Body of pancreas (tissue), 4 donors: Measurements from ENCODE around the gene ATP10A.

Experiments
- POLR2A ChIP-seq, 3 donors: fragments of 450-650 bp; IDR thresholded peaks; one replicate each; pipeline ENCODE4 v1.6.1; 2016; ENCODE audit warnings: antibody characterized with exemption in 3 of 3, mild to moderate bottlenecking in 2 of 3
- TF ChIP-seq, protein P1 (sequence below), 7 experiments: fragments of 450-650 bp in 4 of 7; fragments of 200-600 bp in 3 of 7; sonication (generic) in 3 of 7; IDR thresholded peaks; one replicate each; pipeline ENCODE4 v1.5.1; 2016 to 2019; ENCODE audit warnings: antibody characterized with exemption in 7 of 7

DNA sequence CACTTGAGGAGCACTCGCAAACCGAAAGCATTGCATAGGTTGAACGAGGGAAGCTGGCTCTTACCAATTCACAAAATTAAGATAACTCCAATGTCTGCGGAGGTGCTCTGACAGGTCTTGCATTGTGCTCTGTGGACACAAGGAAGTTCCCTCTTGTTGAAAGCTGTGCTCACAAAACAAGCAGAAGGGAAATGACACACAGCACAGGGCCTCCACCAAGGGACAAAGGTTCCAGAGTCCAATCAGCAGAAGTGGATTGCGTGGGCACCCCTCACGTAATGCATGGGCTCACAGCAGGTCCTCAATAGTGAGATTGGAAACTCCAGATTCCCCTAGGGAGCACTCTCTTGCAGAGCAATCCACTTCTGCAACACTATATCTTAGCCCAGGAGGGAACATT, 89.9 kb downstream of the ATP10A start:
- TF ChIP-seq, protein P1, sequence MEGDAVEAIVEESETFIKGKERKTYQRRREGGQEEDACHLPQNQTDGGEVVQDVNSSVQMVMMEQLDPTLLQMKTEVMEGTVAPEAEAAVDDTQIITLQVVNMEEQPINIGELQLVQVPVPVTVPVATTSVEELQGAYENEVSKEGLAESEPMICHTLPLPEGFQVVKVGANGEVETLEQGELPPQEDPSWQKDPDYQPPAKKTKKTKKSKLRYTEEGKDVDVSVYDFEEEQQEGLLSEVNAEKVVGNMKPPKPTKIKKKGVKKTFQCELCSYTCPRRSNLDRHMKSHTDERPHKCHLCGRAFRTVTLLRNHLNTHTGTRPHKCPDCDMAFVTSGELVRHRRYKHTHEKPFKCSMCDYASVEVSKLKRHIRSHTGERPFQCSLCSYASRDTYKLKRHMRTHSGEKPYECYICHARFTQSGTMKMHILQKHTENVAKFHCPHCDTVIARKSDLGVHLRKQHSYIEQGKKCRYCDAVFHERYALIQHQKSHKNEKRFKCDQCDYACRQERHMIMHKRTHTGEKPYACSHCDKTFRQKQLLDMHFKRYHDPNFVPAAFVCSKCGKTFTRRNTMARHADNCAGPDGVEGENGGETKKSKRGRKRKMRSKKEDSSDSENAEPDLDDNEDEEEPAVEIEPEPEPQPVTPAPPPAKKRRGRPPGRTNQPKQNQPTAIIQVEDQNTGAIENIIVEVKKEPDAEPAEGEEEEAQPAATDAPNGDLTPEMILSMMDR (IDR thresholded peaks at IDR 0.05): no peak
- no peak for TF ChIP-seq POLR2A (IDR thresholded peaks at IDR 0.05)
